HEK293 (cell line): Measurements from ENCODE around the gene SULT1A2.

Source experiments
- ZNF133 ChIP-seq: fragments of 450-650 bp; formaldehyde crosslinking; IDR thresholded peaks from 2 replicates; pipeline ENCODE4 v1.5.1; 2016; ENCODE audit warnings: missing biosample characterization, missing genetic modification characterization
- ZNF140 ChIP-seq: fragments of 450-650 bp; formaldehyde crosslinking; IDR thresholded peaks from 2 replicates; pipeline ENCODE4 v1.5.1; 2016; ENCODE audit warnings: missing biosample characterization, missing genetic modification characterization
- ZNF311 ChIP-seq: fragments of 450-650 bp; formaldehyde crosslinking; IDR thresholded peaks from 2 replicates; pipeline ENCODE4 v1.5.1; 2017; ENCODE audit warnings: missing biosample characterization, missing genetic modification characterization, borderline replicate concordance
- ZNF692 ChIP-seq: fragments of 450-650 bp; formaldehyde crosslinking; IDR thresholded peaks from 2 replicates; pipeline ENCODE4 v1.5.1; 2016; ENCODE audit warnings: missing biosample characterization, missing genetic modification characterization
- TF ChIP-seq, protein P1 (sequence below): fragments of 450-650 bp; formaldehyde crosslinking; IDR thresholded peaks from 2 replicates; pipeline ENCODE4 v1.5.1; 2016; ENCODE audit warnings: missing biosample characterization, missing genetic modification characterization
- TF ChIP-seq, protein P2 (sequence below): fragments of 450-650 bp; formaldehyde crosslinking; IDR thresholded peaks from 2 replicates; pipeline ENCODE4 v1.5.1; 2016; ENCODE audit warnings: missing biosample characterization, missing genetic modification characterization

GRCh38 chr16:28592511-28592910 is 4.3 kb downstream of the SULT1A2 start:
- TF ChIP-seq, protein P1, sequence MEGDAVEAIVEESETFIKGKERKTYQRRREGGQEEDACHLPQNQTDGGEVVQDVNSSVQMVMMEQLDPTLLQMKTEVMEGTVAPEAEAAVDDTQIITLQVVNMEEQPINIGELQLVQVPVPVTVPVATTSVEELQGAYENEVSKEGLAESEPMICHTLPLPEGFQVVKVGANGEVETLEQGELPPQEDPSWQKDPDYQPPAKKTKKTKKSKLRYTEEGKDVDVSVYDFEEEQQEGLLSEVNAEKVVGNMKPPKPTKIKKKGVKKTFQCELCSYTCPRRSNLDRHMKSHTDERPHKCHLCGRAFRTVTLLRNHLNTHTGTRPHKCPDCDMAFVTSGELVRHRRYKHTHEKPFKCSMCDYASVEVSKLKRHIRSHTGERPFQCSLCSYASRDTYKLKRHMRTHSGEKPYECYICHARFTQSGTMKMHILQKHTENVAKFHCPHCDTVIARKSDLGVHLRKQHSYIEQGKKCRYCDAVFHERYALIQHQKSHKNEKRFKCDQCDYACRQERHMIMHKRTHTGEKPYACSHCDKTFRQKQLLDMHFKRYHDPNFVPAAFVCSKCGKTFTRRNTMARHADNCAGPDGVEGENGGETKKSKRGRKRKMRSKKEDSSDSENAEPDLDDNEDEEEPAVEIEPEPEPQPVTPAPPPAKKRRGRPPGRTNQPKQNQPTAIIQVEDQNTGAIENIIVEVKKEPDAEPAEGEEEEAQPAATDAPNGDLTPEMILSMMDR: no peak
- TF ChIP-seq ZNF140: no peak
- TF ChIP-seq, protein P2, sequence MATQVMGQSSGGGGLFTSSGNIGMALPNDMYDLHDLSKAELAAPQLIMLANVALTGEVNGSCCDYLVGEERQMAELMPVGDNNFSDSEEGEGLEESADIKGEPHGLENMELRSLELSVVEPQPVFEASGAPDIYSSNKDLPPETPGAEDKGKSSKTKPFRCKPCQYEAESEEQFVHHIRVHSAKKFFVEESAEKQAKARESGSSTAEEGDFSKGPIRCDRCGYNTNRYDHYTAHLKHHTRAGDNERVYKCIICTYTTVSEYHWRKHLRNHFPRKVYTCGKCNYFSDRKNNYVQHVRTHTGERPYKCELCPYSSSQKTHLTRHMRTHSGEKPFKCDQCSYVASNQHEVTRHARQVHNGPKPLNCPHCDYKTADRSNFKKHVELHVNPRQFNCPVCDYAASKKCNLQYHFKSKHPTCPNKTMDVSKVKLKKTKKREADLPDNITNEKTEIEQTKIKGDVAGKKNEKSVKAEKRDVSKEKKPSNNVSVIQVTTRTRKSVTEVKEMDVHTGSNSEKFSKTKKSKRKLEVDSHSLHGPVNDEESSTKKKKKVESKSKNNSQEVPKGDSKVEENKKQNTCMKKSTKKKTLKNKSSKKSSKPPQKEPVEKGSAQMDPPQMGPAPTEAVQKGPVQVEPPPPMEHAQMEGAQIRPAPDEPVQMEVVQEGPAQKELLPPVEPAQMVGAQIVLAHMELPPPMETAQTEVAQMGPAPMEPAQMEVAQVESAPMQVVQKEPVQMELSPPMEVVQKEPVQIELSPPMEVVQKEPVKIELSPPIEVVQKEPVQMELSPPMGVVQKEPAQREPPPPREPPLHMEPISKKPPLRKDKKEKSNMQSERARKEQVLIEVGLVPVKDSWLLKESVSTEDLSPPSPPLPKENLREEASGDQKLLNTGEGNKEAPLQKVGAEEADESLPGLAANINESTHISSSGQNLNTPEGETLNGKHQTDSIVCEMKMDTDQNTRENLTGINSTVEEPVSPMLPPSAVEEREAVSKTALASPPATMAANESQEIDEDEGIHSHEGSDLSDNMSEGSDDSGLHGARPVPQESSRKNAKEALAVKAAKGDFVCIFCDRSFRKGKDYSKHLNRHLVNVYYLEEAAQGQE: no peak
- no peak for TF ChIP-seq ZNF311 (tag by site-specific recombination)
- no peak for TF ChIP-seq ZNF692
- no peak for TF ChIP-seq ZNF133 (tag by site-specific recombination)
